Loucy (cell line): ENCODE data around the gene HSPE1.
"Not testable (repeated sequence)": the region's sequence is repeated elsewhere in the genome, so short reads cannot be mapped to it uniquely, and the experiment has no call there.

Experiments used
- H2AFZ ChIP-seq: fragments of 200-600 bp; sonication (generic); 2 replicates; pipeline ENCODE4 v1.6.0; 2016; ENCODE audit warnings: antibody characterized with exemption, mild to moderate bottlenecking, low read length, moderate library complexity
- H3F3A ChIP-seq: fragments of 200-600 bp; 2 replicates; pipeline ENCODE4 v1.6.0; 2016; ENCODE audit warnings: antibody characterized with exemption, low read depth, mild to moderate bottlenecking
- H3K27me3 ChIP-seq: fragments of 200-600 bp; sonication (generic); 2 replicates; pipeline ENCODE4 v1.6.1; 2014; ENCODE audit warnings: low read length, mild to moderate bottlenecking; ENCODE audit not compliant: insufficient read depth, poor library complexity, severe bottlenecking
- H3K36me3 ChIP-seq: fragments of 200-600 bp; sonication (generic); 2 replicates; pipeline ENCODE4 v1.6.1; 2016; ENCODE audit warnings: low read length; ENCODE audit not compliant: insufficient read depth
- H3K4me1 ChIP-seq: fragments of 200-600 bp; sonication (generic); 2 replicates; pipeline ENCODE4 v1.5.1; 2014; ENCODE audit warnings: low read length, mild to moderate bottlenecking; ENCODE audit not compliant: insufficient read depth, poor library complexity, severe bottlenecking
- H3K4me2 ChIP-seq: fragments of 200-600 bp; sonication (generic); 2 replicates; pipeline ENCODE4 v1.6.0; 2014; ENCODE audit warnings: antibody characterized with exemption, low read length, low read depth, mild to moderate bottlenecking; ENCODE audit not compliant: poor library complexity, severe bottlenecking
- H3K4me3 ChIP-seq: fragments of 200-600 bp; sonication (generic); 2 replicates; pipeline ENCODE4 v1.5.1; 2014; ENCODE audit warnings: low read length, mild to moderate bottlenecking, mixed read lengths; ENCODE audit not compliant: poor library complexity, severe bottlenecking
- H3K79me2 ChIP-seq: fragments of 200-600 bp; sonication (generic); 2 replicates; pipeline ENCODE4 v1.6.1; 2014; ENCODE audit warnings: low read length; ENCODE audit not compliant: insufficient read depth
- H3K9ac ChIP-seq: fragments of 200-600 bp; sonication (generic); 2 replicates; pipeline ENCODE4 v1.6.0; 2014; ENCODE audit warnings: mild to moderate bottlenecking, low read depth, low read length, moderate library complexity; ENCODE audit not compliant: poor library complexity, severe bottlenecking
- H3K9me2 ChIP-seq: fragments of 200-600 bp; sonication (generic); replicated peaks from 2 replicates; pipeline ENCODE4 v1.6.1; 2016; ENCODE audit warnings: low read depth, low read length, mixed read lengths
- H3K9me3 ChIP-seq: fragments of 200-600 bp; sonication (generic); 2 replicates; pipeline ENCODE4 v1.6.1; 2014; ENCODE audit warnings: mild to moderate bottlenecking, antibody characterized with exemption, low read length, low read depth; ENCODE audit not compliant: insufficient read depth
- H4K20me1 ChIP-seq: fragments of 200-600 bp; sonication (generic); 2 replicates; pipeline ENCODE4 v1.6.0; 2014; ENCODE audit warnings: antibody characterized with exemption, low read length, mild to moderate bottlenecking; ENCODE audit not compliant: insufficient read depth, poor library complexity, severe bottlenecking
- EZH2phosphoT487 ChIP-seq: fragments of 200-600 bp; IDR thresholded peaks from 2 replicates; pipeline ENCODE4 v1.6.1; 2018; ENCODE audit warnings: antibody characterized with exemption, mild to moderate bottlenecking, moderate library complexity, borderline replicate concordance
- TF ChIP-seq, protein P1 (sequence below): fragments of 200-600 bp; sonication (generic); conservative IDR thresholded peaks from 2 replicates; pipeline ENCODE4 v1.5.1; 2014; ENCODE audit warnings: mild to moderate bottlenecking, antibody characterized with exemption, low read length

HSPE1 gene

DNA sequence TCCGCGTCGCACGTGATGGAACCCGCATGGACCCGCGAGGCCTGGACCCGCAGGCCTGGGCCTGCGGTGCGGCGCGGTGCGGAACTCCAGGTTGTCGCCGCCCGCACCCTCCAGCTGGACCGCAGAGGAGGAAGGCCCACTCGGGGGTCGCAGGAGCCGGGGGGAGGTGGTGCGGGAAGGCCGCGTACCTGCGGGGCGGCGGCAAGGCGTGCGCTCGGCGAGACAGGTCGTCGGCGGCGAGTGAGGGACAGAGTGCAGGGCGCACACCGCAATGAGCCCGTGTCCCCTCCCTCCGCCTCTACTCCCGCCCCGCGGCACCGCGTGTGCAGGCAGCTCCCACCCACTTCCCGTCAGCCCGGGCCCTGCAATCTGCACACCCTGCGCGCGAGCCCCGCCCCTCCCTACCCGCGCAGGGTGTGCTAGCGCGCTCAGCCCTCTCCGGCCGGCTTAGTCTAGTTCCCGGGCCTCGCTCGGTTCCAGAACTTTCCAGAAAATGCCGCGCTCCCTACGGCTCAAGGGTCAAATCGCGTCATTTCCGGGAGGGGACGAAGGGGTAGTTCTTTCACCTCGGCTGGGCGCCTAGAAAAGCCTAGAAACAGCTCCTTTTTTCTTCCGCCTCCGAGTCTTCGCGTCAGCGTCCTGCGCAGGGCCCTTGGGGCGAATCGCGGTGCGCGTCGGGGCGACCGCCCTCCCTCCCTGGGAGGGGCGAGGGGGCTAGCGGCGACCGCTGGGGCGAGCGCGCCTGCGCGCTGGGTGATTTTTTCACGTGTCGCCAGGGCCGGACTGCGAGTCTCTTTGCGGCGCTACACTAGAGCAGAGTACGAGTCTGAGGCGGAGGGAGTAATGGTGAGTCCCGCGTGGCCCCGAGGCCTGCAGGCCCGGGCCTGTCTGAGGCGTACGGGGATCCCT lies at the start of gene HSPE1, which contains the start of gene HSPD1:
HSPE1 (plus strand) TSS at position 786 of the 909 bp plus-strand sequence; CDS start at position 844, 58 bp downstream.
HSPD1 (minus strand) TSS at position 247 of the 909 bp plus-strand sequence. CDS start 992 bp downstream, outside the sequence.
- Histone ChIP-seq H3K27me3 (no peaks in the 10 kb centered on the region), H3F3A (no peaks in the 10 kb centered on the region), H3K4me1 (peaks cover 50% of the 10 kb centered on the region), H3K9me2 (no peaks in the 10 kb centered on the region), H2AFZ (peak within 1 kb of the TSS; percentile 63), H4K20me1 (peaks cover 74% of the 10 kb centered on the region), H3K36me3 (peaks cover 43% of the 10 kb centered on the region), H3K9me3 (no peaks in the 10 kb centered on the region), H3K4me3 (peak within 1 kb of the TSS; percentile 91), H3K79me2 (peaks cover 94% of the 10 kb centered on the region), H3K4me2 (peak within 1 kb of the TSS; percentile 99), H3K9ac (peak within 1 kb of the TSS; percentile 89)
- TF ChIP-seq, protein P1, sequence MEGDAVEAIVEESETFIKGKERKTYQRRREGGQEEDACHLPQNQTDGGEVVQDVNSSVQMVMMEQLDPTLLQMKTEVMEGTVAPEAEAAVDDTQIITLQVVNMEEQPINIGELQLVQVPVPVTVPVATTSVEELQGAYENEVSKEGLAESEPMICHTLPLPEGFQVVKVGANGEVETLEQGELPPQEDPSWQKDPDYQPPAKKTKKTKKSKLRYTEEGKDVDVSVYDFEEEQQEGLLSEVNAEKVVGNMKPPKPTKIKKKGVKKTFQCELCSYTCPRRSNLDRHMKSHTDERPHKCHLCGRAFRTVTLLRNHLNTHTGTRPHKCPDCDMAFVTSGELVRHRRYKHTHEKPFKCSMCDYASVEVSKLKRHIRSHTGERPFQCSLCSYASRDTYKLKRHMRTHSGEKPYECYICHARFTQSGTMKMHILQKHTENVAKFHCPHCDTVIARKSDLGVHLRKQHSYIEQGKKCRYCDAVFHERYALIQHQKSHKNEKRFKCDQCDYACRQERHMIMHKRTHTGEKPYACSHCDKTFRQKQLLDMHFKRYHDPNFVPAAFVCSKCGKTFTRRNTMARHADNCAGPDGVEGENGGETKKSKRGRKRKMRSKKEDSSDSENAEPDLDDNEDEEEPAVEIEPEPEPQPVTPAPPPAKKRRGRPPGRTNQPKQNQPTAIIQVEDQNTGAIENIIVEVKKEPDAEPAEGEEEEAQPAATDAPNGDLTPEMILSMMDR, result no peak
- no peak for TF ChIP-seq EZH2phosphoT487

DNA sequence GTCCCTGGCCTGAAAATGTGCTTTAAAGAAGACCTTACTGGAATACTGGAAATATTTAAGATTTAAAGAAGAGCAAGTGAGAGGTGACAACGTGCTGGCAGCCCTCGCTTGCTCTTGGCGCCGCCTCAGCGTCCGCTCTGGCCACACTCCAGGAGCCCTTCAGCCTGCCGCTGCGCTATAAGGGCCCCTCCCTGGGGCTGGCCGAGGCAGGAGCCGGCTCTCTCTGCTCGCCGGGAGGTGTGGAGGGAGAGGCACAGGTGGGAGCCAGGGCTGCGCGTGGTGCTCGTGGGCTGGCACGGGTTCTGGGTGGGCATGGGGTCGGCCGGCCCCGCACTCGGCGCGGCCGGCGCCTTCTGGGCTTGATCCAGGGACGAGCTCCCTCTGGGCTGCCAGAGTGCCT lies 49.7 kb upstream of the HSPE1 start:
- H2AFZ ChIP-seq, result no peak overlapping the region
- H4K20me1 ChIP-seq, result peaks cover 15% of the 10 kb centered on the region
- no peak for TF ChIP-seq EZH2phosphoT487
- TF ChIP-seq, protein P1, result no peak
- no peak overlapping the region for H3K4me3 ChIP-seq
- H3F3A ChIP-seq, result peaks cover 9% of the 10 kb centered on the region; the same call in 1 of the 2 replicates
- H3K9me3 ChIP-seq, result no peaks in the 10 kb centered on the region
- H3K36me3 ChIP-seq, result no peaks in the 10 kb centered on the region
- no peaks in the 10 kb centered on the region for H3K27me3 ChIP-seq
- no peak overlapping the region for H3K9ac ChIP-seq
- peaks cover 20% of the 10 kb centered on the region for H3K4me1 ChIP-seq
- no peak overlapping the region for H3K4me2 ChIP-seq
- H3K9me2 ChIP-seq, result no peaks in the 10 kb centered on the region
- H3K79me2 ChIP-seq, result peaks cover 17% of the 10 kb centered on the region

GRCh38 chr2:197450935-197451358 lies 49.2 kb upstream of the HSPE1 start:
- H2AFZ ChIP-seq, result peak overlapping the region; percentile 60; the same call in 1 of the 2 replicates
- not testable (repeated sequence) for H3K4me3 ChIP-seq, H3K4me2 ChIP-seq, H3K36me3 ChIP-seq, H3K27me3 ChIP-seq, H3K9me2 ChIP-seq, H3K9me3 ChIP-seq, H3F3A ChIP-seq
- peak overlapping the region; percentile 14 for H3K9ac ChIP-seq
- peaks cover 22% of the 10 kb centered on the region for H3K79me2 ChIP-seq
- H3K4me1 ChIP-seq, result peaks cover 20% of the 10 kb centered on the region
- peaks cover 20% of the 10 kb centered on the region for H4K20me1 ChIP-seq
